ENCODE measurements around the gene OMP. TPM values are rescaled to one million over a fixed set of nuclear protein-coding genes. Genes with fewer than 3 reads are reported as not detected.
A peak's percentile ranks its signal among the peaks of the same experiment; 100 is the strongest.

Gene OMP
- total RNA-seq, 3 donors from 2014 or later = not detected

- no peak for TF ChIP-seq CTCF (IDR thresholded peaks at IDR 0.05)
- TF ChIP-seq POLR2AphosphoS5 (IDR thresholded peaks at IDR 0.05) = no peak
- no peak for TF ChIP-seq POLR2A (IDR thresholded peaks at IDR 0.05)
- H3K36me3 ChIP-seq = no peaks in the 10 kb centered on the region
- DNase-seq (ENCODE audit: low spot score in 2 of 2) = peak in 1 of 2 donors; percentile 34
- no peaks in the 10 kb centered on the region for H3K27me3 ChIP-seq
- H3K27ac ChIP-seq = no peak overlapping the region
- intact Hi-C loops (cut with DNase I; ENCODE audit: low total_unique reads) = no loop called here
- no peaks in the 10 kb centered on the region for H3K9me3 ChIP-seq
- no peaks in the 10 kb centered on the region for H3K4me1 ChIP-seq
- no peak overlapping the region for H3K4me3 ChIP-seq
These were observed 14.9 kb upstream of the OMP start for GRCh38 chr11:77087723-77088225.

GRCh38 chr11:77088236-77089003, 14.2 kb upstream of the OMP start:
- no peak overlapping the region for H3K27ac ChIP-seq
- DNase-seq (ENCODE audit: low spot score in 2 of 2) = no peak
- H3K36me3 ChIP-seq = no peaks in the 10 kb centered on the region
- no peaks in the 10 kb centered on the region for H3K9me3 ChIP-seq
- H3K4me3 ChIP-seq = no peak overlapping the region
- TF ChIP-seq POLR2A (IDR thresholded peaks at IDR 0.05) (no peak), CTCF (IDR thresholded peaks at IDR 0.05) (no peak), POLR2AphosphoS5 (IDR thresholded peaks at IDR 0.05) (no peak)
- H3K27me3 ChIP-seq = no peaks in the 10 kb centered on the region
- no peaks in the 10 kb centered on the region for H3K4me1 ChIP-seq
- intact Hi-C loops (cut with DNase I; ENCODE audit: low total_unique reads) = no loop called here

DNA sequence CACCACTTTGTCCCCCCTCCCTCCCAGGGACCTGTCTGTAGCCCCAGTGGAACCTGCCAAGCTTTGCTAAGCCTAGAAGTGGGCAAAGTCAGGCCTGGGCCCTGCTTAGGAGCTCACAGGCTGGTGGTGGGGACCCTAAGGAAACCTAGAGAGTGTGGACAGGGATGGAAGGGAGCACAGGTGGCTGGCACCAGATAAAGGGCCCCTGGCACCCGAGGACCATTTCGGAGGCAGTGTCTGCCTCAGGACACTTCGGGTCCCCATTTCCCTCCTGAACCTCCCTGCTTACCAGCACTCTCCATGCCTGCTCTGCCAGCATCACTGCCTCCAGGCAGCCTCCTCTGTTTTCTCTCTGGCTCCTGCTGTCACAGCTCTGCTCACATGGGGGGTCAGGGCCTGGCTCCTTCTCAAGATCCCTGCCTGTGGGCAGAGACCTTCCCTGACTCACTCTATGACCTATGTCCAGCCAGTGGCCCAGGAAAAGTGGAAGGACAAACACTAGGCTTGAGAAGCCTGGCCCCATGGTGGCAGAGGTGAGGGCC, 13.6 kb upstream of the OMP start:
- intact Hi-C loops (cut with DNase I; ENCODE audit: low total_unique reads) = no loop called here
- no peak for TF ChIP-seq POLR2A (IDR thresholded peaks at IDR 0.05)
- no peak for TF ChIP-seq POLR2AphosphoS5 (IDR thresholded peaks at IDR 0.05)
- TF ChIP-seq CTCF (IDR thresholded peaks at IDR 0.05) = no peak
- DNase-seq (ENCODE audit: low spot score in 2 of 2) = no peak
- Histone ChIP-seq H3K4me1 (no peaks in the 10 kb centered on the region), H3K9me3 (no peaks in the 10 kb centered on the region), H3K4me3 (no peak overlapping the region), H3K36me3 (no peaks in the 10 kb centered on the region), H3K27me3 (no peaks in the 10 kb centered on the region), H3K27ac (no peak overlapping the region)

DNA sequence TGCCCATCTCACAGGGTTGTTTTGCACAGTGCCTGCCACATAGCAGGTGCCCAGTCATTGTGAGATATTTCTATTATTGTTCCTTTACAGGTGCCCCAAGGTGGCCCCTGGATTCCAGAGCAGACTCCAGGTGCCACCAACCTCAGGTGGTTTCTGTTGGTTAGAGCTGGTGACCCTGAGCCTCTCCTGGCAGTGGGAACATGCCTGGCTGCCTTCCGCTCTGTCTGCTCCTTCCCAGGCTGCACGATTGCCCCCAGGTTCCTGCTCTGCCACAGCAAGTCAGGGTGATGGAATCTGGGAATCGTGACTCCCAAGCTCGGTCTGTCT, 12.6 kb upstream of the OMP start:
- H3K27ac ChIP-seq = no peak overlapping the region
- no peaks in the 10 kb centered on the region for H3K9me3 ChIP-seq
- intact Hi-C loops (cut with DNase I; ENCODE audit: low total_unique reads) = no loop called here
- no peaks in the 10 kb centered on the region for H3K27me3 ChIP-seq
- H3K4me1 ChIP-seq = no peaks in the 10 kb centered on the region
- no peak overlapping the region for H3K4me3 ChIP-seq
- DNase-seq (ENCODE audit: low spot score in 2 of 2) = no peak
- no peaks in the 10 kb centered on the region for H3K36me3 ChIP-seq
- no peak for TF ChIP-seq POLR2AphosphoS5 (IDR thresholded peaks at IDR 0.05)
- TF ChIP-seq POLR2A (IDR thresholded peaks at IDR 0.05) = no peak
- no peak for TF ChIP-seq CTCF (IDR thresholded peaks at IDR 0.05)

DNA sequence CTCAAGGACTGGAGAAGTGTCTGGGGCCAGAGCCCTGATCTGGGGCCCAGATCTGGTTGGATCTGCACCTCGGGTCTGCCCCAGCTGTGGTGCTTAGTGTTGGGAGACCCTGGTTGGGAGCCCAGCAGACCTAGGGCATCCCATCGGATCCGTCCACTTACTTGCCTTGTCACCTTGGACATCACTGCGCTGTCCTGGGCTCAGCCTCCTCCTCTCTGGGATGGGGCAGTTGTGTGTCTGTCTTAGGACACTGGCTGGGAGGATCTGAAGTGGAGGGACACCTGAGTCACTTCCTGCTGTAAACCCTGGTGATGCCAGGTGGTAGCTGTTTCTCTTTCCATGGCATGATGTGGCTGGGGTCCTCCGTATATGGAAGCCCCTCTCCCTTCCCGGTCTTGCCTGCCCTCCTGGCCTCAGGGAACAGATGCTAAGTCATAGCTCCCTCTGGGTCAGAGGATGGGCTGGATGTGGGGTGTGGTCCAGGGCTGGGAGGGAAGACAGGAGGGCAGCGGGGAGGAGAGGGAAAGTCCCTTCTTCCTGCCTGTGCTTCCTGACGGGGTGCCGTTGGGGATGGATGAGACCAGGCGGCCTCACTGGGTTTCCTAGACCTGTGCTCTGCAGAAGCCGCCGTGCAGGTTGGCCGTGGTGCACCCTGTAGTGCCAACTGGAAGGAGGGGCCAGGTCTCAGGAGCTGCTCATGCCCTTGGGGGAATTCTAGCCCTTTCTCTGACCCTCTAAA, 12.1 kb upstream of the OMP start:
- Histone ChIP-seq H3K4me1 (no peaks in the 10 kb centered on the region), H3K27ac (no peak overlapping the region), H3K4me3 (no peak overlapping the region), H3K9me3 (no peaks in the 10 kb centered on the region), H3K27me3 (no peaks in the 10 kb centered on the region), H3K36me3 (no peaks in the 10 kb centered on the region)
- TF ChIP-seq POLR2AphosphoS5 (IDR thresholded peaks at IDR 0.05) (no peak), POLR2A (IDR thresholded peaks at IDR 0.05) (no peak), CTCF (IDR thresholded peaks at IDR 0.05) (no peak)
- DNase-seq (ENCODE audit: low spot score in 2 of 2) = no peak
- intact Hi-C loops (cut with DNase I; ENCODE audit: low total_unique reads) = no loop called here
